Osteocyte (in vitro differentiated cells): ENCODE data around the gene ADGRL1. TPM values are rescaled to one million over a fixed set of nuclear protein-coding genes. Genes with fewer than 3 reads are reported as not detected.

Experiments
- DNase-seq: peaks from one replicate; pipeline ENCODE4 v3.0.0; 2021; ENCODE audit warnings: mixed read lengths; ENCODE audit not compliant: unreplicated experiment; ENCODE audit errors: extremely low spot score
- H3K27ac Mint-ChIP-seq: one replicate; pipeline ENCODE4 v1.8.0; 2021; ENCODE audit warnings: mild to moderate bottlenecking, mixed read lengths; ENCODE audit not compliant: unreplicated experiment
- H3K27me3 Mint-ChIP-seq: one replicate; pipeline ENCODE4 v1.8.0; 2021; ENCODE audit warnings: mixed read lengths; ENCODE audit not compliant: unreplicated experiment
- H3K36me3 Mint-ChIP-seq: one replicate; pipeline ENCODE4 v1.8.0; 2021; ENCODE audit warnings: mixed read lengths; ENCODE audit not compliant: unreplicated experiment
- H3K4me1 Mint-ChIP-seq: one replicate; pipeline ENCODE4 v1.8.0; 2021; ENCODE audit warnings: mixed read lengths; ENCODE audit not compliant: unreplicated experiment
- H3K4me3 Mint-ChIP-seq: one replicate; pipeline ENCODE4 v1.8.0; 2021; ENCODE audit warnings: mild to moderate bottlenecking, moderate library complexity, mixed read lengths; ENCODE audit not compliant: unreplicated experiment
- H3K9me3 Mint-ChIP-seq: one replicate; pipeline ENCODE4 v1.8.0; 2021; ENCODE audit warnings: mixed read lengths; ENCODE audit not compliant: unreplicated experiment
- CTCF ChIP-seq: fragments of 200-600 bp; sonication (generic); IDR thresholded peaks from 2 replicates; pipeline ENCODE4 v1.5.0; 2021; ENCODE audit warnings: antibody characterized with exemption, mild to moderate bottlenecking, moderate library complexity
- total RNA-seq: library from RNA; stranded (reverse); gene quantifications from 2 replicates; pipeline ENCODE4 v1.2.1, GENCODE V29; 2021

Gene ADGRL1
- total RNA-seq, 1 donor from 2014 or later: 43.5 TPM

- no peaks in the 10 kb centered on the region for H3K27me3 Mint-ChIP-seq
- peaks cover 2% of the 10 kb centered on the region for H3K36me3 Mint-ChIP-seq
- no peak for TF ChIP-seq CTCF
- H3K4me3 Mint-ChIP-seq: peak overlapping the region; percentile 40
- no peak for DNase-seq
- H3K4me1 Mint-ChIP-seq: peaks cover 42% of the 10 kb centered on the region
- H3K9me3 Mint-ChIP-seq: no peaks in the 10 kb centered on the region
- peak overlapping the region; percentile 56 for H3K27ac Mint-ChIP-seq
These were observed 94.5 kb downstream of the ADGRL1 start for GRCh38 chr19:14111486-14111885.

GRCh38 chr19:14110650-14111049 lies 95.3 kb downstream of the ADGRL1 start:
- H3K27me3 Mint-ChIP-seq: no peaks in the 10 kb centered on the region
- H3K4me1 Mint-ChIP-seq: peaks cover 34% of the 10 kb centered on the region
- no peak for TF ChIP-seq CTCF
- H3K4me3 Mint-ChIP-seq: no peak overlapping the region
- H3K9me3 Mint-ChIP-seq: no peaks in the 10 kb centered on the region
- peak overlapping the region; percentile 45 for H3K27ac Mint-ChIP-seq
- peaks cover 2% of the 10 kb centered on the region for H3K36me3 Mint-ChIP-seq
- no peak for DNase-seq

GRCh38 chr19:14107581-14108461 lies 98.1 kb downstream of the ADGRL1 start:
- TF ChIP-seq CTCF: no peak
- peaks cover 6% of the 10 kb centered on the region for H3K36me3 Mint-ChIP-seq
- DNase-seq: no peak
- no peak overlapping the region for H3K27ac Mint-ChIP-seq
- H3K4me3 Mint-ChIP-seq: no peak overlapping the region
- H3K9me3 Mint-ChIP-seq: no peaks in the 10 kb centered on the region
- no peaks in the 10 kb centered on the region for H3K27me3 Mint-ChIP-seq
- peaks cover 17% of the 10 kb centered on the region for H3K4me1 Mint-ChIP-seq

- Mint-ChIP-seq H3K27ac (no peak overlapping the region), H3K36me3 (peaks cover 6% of the 10 kb centered on the region), H3K9me3 (no peaks in the 10 kb centered on the region), H3K27me3 (no peaks in the 10 kb centered on the region), H3K4me3 (no peak overlapping the region), H3K4me1 (peaks cover 7% of the 10 kb centered on the region)
- no peak for TF ChIP-seq CTCF
- no peak for DNase-seq
These were observed 99.1 kb downstream of the ADGRL1 start for GRCh38 chr19:14106840-14107239.

GRCh38 chr19:14105680-14106079 lies 100.3 kb downstream of the ADGRL1 start:
- TF ChIP-seq CTCF: no peak
- no peak for DNase-seq
- Mint-ChIP-seq H3K4me1 (peaks cover 2% of the 10 kb centered on the region), H3K36me3 (peaks cover 10% of the 10 kb centered on the region), H3K27me3 (no peaks in the 10 kb centered on the region), H3K4me3 (no peak overlapping the region), H3K27ac (no peak overlapping the region), H3K9me3 (no peaks in the 10 kb centered on the region)
